ENCODE data around the gene POU2F3.

GRCh38 chr11:120288021-120288420, 48.1 kb downstream of the POU2F3 start:
- TF ChIP-seq POLR2A (IDR thresholded peaks at IDR 0.05) (no peak), CTCF (IDR thresholded peaks at IDR 0.05) (no peak)

All from esophagus squamous epithelium (tissue), 4 donors.